HG02981 (cell line): ENCODE measurements around the gene KICS2.

Experiments
- ATAC-seq: cut with Tn5 transposase; IDR thresholded peaks from one replicate; pipeline ENCODE4 v1.9.1; 2021; ENCODE audit warnings: mild to moderate bottlenecking, moderate library complexity; ENCODE audit not compliant: unreplicated experiment

Gene KICS2

DNA sequence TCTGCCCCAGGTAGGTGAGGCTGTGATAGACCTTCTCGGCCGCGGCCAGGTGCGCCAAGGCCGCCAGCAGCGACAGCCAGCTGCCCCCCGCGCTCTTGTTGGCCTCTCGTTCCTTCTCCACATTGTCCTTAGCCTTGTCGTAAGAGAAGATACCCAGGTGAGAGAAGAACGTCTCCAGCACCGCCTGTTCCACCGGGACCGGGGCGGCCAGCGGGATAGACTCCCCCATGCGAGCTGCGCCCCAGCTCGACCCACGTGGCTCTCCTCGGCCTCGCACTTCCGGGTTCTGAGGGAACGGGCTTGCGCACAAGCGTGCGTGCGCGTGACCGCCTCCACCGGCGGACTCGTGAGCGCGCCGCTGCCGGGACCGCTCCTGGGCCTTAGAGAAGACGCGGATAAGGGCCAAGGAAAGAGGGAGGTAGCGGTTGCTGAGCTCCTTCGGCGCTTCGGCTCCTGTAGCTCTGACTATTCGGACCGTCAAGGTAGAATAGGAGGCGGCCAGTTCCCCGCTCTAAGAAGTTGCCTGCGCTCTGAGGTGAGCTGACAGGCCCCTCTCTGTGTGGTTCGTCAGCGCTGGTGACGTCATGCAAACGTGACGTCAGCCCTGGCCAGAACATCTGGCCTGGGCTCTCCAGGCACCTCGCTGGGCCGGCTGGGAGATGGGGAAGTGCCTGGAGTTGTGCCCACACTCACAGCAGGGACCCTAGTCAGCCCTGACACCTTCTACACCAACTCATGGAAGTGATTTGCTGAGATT lies at the start of gene KICS2:
Gene KICS2 (minus strand): TSS at position 288 of the 757 bp plus-strand sequence. CDS start 59 bp downstream, at position 229.
- peak; percentile 92 for ATAC-seq

DNA sequence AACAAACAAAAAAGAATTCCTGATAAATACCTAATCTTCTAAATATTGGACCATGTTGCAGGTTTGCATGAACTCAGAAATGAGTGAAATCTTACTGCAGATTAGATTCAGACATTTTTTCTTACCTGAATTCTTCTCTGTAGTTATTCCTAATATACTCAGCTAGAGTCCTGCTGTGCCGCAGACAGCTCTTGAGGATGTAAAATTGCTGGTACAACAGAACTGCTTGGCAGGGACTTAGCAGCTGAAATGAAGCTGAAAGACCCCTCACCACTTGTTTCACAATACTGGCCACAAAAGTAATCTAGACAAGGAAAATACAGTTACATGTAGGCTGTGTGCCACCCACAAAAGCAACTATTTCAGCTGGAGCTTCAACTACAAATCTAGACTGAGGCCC lies 48.3 kb upstream of the KICS2 start:
- ATAC-seq, result no peak

DNA sequence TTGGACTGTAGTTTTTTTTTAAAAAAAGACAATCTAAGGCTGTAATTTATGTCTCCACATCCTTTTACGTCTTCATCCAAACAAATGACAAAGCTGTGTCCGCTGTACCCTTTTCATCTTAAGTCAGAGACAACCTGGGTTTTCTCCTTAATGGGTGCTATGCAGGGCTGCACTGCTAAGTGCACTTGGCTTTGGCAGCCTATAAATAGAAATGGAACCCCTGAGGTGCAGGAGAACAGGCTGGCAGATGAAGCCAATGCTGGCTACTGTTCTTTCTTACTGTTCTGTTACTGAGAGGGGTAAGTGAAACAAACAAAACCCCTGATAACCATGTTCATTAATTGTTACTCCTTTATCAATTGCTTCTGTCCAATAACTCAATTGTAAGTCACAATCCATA lies 47.1 kb upstream of the KICS2 start:
- no peak for ATAC-seq

DNA sequence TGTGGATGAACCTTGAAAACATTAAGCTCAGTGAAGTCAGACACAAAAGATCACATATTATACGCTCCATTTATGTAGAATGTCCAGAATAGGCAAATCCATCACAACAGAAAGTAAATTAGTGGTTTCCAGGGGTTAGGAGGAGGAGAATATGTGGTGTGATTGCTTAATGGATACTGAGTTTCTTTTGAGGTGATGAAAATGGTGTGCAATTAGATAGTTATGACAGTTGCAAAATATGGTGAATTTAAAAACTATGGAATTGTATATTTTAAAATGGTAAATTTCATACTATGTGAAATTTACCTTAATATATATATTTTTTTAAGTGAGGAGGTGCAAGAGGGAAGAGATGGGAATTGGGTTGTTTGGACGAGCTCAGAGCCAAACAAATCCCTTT lies 46.3 kb upstream of the KICS2 start:
- no peak for ATAC-seq

DNA sequence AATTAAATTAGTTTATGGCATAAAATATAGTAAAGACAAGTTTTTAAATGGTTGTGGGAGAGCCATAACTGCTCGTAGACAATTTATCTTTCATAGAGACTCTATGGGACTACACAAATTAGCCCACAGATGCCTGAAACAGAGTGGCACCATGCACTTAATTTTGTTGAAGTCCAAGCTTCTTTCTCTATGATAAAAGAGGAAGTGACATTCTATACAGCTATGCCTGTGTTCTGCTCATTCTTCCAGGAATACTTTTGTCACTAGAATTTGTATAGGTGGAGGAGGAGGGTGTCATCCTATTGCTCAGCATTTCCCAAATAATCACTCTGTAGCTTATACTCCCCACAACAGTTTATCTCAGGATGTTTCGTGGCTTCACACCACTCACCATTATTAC lies 43.7 kb upstream of the KICS2 start:
- ATAC-seq, result no peak

DNA sequence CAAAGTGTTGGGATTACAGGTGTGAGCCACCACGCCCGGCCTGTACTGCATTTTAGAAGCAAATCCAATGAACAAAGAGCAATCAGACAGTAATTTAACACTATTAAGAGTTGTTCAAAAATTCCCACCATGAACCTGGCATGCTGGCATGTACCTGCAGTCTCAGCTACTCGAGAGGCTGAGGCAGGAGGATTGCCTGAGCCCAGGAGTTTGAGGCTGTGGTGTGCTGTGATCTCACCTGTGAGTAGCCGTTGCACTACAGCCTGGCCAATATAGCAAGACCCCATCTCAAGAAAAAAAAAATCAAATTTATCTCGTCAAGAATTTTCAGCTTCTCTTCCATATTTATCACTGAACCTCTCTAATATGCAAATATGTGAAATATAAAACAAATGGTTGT lies 39.7 kb upstream of the KICS2 start:
- no peak for ATAC-seq

DNA sequence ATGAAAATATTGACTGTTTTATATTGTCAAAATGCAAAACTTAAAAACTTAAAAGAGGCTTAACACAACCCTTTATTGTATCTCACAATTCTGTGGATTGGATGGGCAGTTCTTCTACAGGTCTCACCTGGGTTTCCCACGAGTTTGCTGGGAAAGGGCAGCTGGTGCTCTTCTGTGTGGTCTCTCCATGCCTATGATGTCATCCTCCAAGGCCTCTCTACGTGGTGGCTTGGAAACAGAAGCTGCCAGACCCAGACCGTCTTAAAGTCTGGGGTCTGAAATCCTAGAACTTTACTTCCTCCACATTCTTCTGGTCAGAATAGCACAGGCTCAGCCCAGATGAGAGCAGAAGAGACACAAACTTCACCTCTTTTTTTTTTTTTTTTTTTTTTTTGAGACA lies 36.5 kb upstream of the KICS2 start:
- ATAC-seq, result no peak

DNA sequence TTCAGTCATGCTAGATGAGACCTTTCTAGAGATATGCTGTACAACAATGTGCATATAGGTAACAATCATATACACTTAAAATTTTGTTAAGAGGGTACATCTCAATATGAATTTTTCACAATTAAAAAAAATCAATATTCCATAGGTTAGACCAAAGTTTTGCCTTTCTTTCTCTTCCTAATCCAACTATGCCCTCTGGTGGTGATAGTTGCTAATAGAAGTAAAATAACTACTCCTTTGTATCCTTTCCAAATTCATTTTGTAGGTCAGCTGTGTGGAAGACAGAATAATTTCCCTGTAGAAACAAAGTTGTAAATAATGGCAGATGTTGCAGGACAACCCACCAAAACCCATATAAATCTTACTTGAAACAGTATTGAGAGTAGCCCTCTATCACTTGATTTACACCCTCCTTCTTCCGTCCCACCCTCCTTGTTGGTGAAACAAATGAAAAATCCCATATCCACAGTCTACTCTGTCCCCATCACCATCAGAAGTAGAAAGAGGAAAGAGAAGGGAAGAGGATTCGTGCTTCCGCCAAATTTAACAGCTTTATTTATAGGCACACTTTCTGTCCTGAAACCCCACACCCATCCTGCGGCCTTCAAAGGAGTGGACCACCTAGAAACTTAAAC lies 34.2 kb upstream of the KICS2 start:
- no peak for ATAC-seq

DNA sequence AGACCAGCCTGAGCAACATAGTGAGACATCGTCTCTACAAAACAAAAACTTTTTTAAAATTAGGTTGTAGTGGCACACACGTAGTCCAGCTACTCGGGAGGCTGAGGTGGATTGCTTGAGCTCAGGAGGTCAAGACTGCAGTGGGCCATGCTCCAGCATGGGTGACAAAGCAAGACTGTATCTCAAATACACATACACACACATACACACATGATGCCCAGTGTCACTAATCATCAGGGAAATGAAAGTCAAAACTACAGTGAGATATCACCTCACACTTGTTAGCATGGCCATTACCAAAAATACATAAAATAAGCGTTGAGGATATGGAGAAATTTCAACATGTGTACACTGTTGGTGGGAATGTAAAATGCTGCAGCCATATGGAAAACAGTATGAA lies 33.2 kb upstream of the KICS2 start:
- ATAC-seq, result no peak

DNA sequence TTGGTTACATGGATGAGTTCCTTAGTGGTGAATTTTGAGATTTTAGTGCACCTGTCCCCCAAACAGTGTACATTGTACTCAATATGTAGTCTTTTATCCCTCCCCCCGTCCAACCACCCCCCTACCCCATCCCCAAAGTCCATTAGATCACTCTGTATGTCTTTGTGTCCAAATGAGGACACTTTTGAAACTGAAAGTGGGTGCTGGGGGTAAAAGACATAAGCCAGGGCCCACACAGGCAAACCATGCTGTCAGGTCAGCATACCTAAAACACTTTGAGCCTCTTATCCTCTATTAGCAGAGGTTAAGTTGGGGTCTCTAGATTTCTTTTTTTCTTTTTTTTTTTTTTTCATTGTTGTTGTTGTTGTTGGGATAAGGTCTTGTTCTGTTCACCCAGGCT lies 31.3 kb upstream of the KICS2 start:
- ATAC-seq, result no peak

DNA sequence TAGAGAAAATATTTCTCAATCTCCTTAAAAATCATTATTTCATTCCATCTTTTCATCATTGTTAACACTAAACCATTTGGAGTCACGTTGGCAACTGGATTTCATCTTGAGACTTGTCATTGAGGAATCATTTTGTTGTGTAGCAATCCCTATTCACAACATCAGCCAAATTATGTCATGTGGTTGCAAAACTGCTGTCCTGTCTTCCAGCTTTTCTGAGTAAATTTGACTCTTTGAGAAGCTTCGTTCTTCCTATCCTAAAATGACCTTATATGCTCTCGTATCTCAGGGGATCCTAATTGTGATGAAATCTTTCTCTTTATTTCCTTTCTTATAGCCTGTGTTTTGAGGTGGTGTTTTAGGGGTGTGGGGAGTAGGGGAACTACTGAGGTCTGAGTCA lies 30.6 kb upstream of the KICS2 start:
- ATAC-seq, result no peak

DNA sequence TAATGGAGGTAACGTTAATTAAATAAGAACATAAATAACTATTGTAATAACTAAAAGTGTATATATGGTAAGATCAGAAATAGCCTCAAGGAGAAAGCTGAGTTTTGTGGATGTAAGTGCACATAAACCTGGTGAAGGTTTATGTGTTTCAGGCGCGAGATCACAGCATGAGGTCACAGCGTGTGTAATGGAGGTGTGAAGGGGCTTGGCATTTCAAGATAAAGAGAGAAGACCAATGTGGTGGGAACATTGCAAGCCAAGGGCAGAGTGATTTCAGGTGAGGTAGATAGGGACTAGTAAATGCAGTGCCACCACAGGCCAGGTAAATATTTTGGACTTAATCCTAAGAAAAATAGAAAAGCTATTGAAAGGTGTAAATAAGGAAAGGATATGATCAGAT lies 21.7 kb upstream of the KICS2 start:
- ATAC-seq, result no peak

DNA sequence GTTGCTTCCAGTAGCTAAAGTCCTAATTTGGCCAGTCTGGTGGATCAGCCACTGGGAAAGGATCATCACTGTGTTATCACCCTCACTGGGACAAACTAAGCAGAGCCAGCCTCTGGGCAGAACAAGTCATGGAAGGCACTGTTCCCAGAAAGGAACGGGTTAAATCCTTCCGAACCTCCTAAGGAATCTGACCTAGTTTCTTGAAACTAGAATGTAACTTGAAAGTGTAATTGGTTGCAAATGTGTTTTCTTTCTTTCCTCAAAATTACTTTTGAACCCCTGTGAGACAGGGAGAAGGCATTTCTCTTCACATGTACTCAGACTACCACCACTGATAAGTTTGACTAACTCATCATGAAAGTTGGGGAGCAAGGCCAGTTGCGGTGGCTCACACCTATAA lies 18.7 kb upstream of the KICS2 start:
- ATAC-seq, result no peak

DNA sequence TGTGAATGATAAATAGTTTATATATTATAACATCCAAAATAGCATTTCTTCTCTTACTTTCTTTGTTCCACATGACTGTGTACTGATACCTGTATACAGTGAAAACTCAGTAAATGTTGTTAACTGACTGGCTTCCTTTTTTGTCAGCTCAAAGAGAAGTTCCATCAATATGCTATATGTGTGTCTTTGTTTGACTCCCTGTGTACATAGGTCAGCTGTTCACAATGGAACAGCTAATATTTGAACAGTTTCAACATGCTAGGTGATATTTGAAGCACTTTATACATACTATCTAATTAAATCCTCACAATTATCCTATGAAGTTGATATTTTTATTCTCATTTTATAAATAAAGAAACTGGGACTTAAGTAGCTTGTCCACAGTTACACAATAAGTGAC lies 15.3 kb upstream of the KICS2 start:
- ATAC-seq, result no peak

DNA sequence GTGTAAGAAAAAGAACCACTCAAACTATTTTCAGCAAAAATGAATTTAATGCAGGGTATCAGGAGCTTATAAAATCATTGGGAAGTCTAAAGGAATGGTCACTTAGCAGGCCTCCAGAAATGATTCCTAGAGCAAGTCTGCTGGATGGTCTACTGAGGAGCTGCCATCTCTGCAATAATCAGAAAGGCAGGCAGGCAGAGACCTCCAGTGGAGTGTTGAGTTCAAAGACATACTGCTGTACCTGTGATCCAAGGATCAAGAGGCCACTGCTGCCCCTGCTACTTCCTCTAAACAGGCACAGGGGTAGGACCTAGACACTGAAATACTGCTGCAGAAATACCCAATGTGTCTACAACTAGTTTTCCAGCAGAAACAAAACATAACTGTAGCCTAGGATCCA lies 14.5 kb upstream of the KICS2 start:
- no peak for ATAC-seq

DNA sequence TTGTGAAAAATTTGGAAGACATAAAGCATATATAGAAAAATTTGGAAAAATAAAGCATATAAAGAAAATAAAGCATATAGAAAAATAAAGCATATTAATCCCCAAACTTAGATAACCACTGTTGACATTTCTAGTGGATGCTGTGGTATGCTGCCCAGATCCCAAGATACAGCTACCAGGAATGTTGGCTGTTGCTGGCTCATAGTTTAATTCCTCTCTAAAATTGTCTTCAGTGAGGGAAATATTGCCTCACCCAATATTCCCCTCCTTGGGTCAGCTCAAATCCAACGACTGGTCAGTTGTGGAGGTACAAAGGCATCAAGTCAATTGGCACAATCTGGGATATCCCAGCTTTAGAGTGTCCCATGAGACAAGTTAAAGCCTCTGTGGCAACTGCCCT lies 10.1 kb upstream of the KICS2 start:
- no peak for ATAC-seq

DNA sequence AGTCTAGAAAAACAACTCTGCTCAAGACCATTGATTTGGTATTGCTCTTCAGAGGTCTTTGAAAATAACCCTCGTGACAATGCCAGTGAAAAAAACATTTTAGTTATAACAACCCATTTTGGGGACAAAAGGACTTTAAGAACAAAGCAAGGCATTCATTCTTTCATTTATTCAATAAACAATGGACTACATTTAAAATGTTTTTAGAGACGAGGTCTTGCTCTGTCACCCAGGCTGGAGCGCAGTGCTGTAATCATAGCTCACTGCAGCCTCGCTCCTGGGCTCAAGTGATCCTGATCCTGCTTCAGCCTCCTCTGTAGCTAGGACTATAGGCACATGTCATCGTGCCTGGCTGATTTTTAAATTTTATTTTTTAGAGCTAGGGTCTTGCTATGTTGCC lies 7.7 kb upstream of the KICS2 start:
- ATAC-seq, result no peak

DNA sequence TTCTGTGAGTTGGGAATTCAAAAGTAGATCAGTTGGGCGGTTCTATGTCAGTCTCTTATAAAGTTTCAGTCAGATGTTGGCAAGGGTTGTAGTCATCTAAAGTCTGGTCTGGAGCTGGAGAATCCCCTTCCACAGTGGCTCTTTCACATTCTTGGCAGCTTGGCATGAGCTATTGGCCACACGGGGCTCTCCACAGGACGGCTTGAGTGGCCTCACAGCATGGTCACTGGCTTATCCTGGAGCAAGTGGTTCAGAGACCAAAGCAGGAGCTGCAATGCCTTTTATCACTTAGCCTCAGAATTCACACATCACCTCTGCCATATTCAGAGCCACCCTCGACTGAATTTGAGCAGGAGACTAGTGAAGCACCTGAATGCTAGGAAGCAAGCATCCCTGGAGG lies 7.1 kb upstream of the KICS2 start:
- ATAC-seq, result no peak

DNA sequence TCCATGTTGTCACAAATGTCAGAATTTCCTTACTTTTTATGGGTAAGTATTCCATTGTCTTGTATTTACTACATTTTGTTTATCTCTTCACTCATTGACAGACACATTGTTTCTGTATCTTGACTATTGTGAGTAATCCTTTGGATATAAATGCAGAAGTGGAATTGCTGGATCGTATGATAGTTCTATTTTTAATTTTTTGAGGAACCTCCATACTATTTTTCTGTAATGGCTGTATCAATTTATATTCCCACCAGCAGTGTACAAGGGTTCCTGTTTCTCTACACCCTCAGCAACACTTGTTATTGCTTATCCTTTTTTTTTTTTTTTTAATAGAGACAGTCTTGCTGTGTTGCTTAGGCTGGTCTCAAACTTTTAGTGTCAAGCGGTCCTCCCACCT lies 3.5 kb upstream of the KICS2 start:
- ATAC-seq, result no peak

DNA sequence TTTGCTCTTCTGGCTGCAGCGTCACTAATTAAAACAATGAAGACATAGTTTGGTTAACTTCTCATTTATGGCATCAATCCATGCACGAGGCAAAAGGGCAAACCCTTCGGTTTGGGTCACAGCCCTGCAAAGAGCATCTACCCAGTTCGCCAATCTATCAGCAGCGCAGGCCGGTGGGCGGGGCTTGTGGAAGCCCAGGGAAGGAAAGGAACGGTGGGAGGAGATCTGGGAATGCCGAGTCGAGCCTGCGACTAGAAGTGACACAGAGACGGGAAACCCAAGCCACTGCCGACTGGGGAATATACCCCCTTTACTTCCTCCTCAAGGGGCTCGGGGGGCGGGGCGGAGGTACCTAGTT lies 466 bp downstream of the KICS2 start:
- ATAC-seq, result peak; percentile 11

DNA sequence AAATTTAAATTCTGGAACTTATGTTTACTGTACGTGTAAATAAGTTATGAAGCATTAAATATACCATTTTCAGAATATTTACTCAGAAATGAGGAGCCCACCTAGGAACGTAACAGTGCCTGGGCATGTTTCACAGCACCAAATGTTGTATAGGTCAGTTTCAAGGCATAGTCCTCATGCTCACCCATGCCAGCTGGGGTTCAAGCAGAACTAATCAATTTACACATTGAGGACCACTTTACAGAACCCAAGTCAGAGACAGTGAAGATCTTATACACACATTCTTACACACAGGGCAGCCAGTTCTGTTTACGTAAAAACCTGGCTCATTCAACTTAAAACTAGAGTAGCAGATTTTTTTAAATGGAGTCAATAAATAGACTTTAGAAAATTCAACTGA lies 2.0 kb downstream of the KICS2 start:
- no peak for ATAC-seq

DNA sequence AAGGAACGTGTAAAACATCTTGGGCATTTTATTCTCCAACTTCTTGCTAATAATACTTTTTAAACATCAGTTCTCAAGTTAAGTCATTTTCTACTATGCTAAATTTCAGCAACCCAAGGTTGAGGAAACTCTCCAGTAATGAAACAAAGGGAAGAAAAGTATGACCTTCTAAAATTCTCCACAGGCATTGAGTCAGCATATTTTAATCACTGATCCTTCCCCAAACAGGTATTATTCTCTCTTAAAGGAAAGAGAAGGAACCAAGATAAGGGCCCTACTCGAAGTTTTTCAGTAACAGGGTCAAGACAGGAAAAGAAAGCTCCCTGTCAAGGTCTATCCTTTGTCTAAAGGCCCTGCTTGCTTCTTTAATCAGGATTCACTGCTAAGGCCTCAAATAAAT lies 3.0 kb downstream of the KICS2 start:
- no peak for ATAC-seq

DNA sequence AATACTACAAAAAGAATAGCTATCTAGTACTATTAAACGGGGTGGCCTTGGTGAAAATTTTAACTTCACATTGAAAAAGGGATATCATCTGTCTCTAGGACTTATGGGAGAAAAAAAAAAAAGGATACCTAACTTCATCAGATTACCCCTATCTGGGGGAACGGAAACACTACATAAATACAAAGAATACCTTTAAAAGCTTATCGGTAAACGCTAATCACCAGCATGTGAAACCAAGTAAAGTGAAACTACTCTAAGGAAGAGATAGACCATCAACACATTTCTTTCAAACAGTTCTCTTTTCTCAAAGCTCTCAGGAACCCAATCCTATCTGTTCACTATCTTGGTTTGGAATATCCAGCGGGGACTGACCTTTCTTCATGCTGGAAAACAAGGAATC lies 3.5 kb downstream of the KICS2 start:
- ATAC-seq, result no peak
